ENCODE data around the gene CFAP77. TPM values are rescaled to one million over a fixed set of nuclear protein-coding genes. Genes with fewer than 3 reads are reported as not detected.

CFAP77 gene
- total and polyA plus RNA-seq, 2 of the 8 experiments (the other 6 are each of a cell fraction or from before 2014, with no cell fraction given) = 0.63 to 0.97 TPM

DNA sequence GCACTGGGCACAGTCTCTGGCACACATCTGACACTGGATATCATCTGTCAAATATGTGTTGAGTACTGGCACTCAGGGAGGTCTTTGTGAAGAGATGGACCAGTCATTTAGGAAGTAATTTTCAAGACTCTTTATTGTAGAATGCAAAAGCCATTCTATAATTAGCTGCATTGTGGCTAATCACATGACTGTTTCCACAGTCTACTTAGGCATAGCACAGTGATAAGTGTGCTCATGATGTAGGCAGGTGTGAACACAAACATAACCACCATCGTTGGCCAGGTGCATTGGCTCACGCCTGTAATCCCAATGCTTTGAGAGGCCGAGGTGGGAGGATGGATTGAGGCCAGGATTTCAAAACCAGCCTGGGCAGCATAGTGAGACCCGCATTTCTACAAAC is 62.2 kb downstream of the CFAP77 start:
- H3K27ac ChIP-seq (ENCODE audit: low read depth, low read length) = no peak overlapping the region
- H4K8ac ChIP-seq (ENCODE audit: extremely low read depth, insufficient read depth, low read length) = no peak overlapping the region
- no peak overlapping the region for H3K9ac ChIP-seq (replicated peaks in 1 of 4; ENCODE audit: extremely low read depth in 1 of 4, low read depth in 3 of 4, low read length in 3 of 4)
- H4K5ac ChIP-seq (ENCODE audit: insufficient read length, low read depth, low read length) = no peak overlapping the region
- H2BK5ac ChIP-seq (ENCODE audit: low read depth, low read length) = no peak overlapping the region
- H3K4me3 ChIP-seq (ENCODE audit: extremely low read depth in 1 of 4, insufficient read depth in 2 of 4, low read depth in 3 of 4, low read length in 4 of 4) = no peak overlapping the region
- H3K4me1 ChIP-seq (replicated peaks in 1 of 4; ENCODE audit: control insufficient read depth in 3 of 4, insufficient read depth in 4 of 4, low read length in 3 of 4) = no peaks in the 10 kb centered on the region
- CTCF ChIA-PET (ENCODE audit: partially characterized antibody) = interaction anchor here (0.7 to 1.8 kb wide), 4 partner anchors 14 to 92 kb away, joined by 3 to 9 read pairs (median 4); no protein-coding TSS in a partner anchor
- DNase-seq (ENCODE audit: low read depth in 1 of 2, low spot score in 2 of 2) = no peak
- H3K9me3 ChIP-seq (ENCODE audit: insufficient read depth in 2 of 2, low read depth in 1 of 2, low read length in 1 of 2) = no peaks in the 10 kb centered on the region
- no peak for FAIRE-seq
- no peak overlapping the region for H2BK20ac ChIP-seq (ENCODE audit: low read length)
- POLR2A ChIA-PET (ENCODE audit: partially characterized antibody) = interaction anchor here (0.6 kb wide), 1 partner anchor 351 kb away, joined by 3 read pairs; no protein-coding TSS in a partner anchor
- no peak overlapping the region for H3K23ac ChIP-seq (ENCODE audit: insufficient read length)
- H2AK5ac ChIP-seq (ENCODE audit: low read depth, low read length) = no peak overlapping the region
- H3K79me2 ChIP-seq (ENCODE audit: control insufficient read depth in 1 of 2, insufficient read depth in 2 of 2, low read length in 2 of 2) = no peaks in the 10 kb centered on the region
- H2AFZ ChIP-seq (ENCODE audit: low read length) = no peak overlapping the region
- no peaks in the 10 kb centered on the region for H3K36me3 ChIP-seq (ENCODE audit: control insufficient read depth in 2 of 4, insufficient read depth in 4 of 4, low read length in 3 of 4)
- peaks cover 0 to 1% of the 10 kb centered on the region in 2 experiments for H4K20me1 ChIP-seq (replicated peaks in 1 of 2; ENCODE audit: control insufficient read depth in 1 of 2, insufficient read depth in 2 of 2, low read length in 2 of 2)
- H2BK12ac ChIP-seq (ENCODE audit: low read depth, low read length) = no peak overlapping the region
- 80% methylated on average over 4 of the region's 4 CpGs; no CpG with 5 or more reads in 1 of the 2 experiments for WGBS, 2 experiments (ENCODE audit: extremely low coverage in 1 of 2, insufficient coverage in 1 of 2, insufficient read length in 1 of 2, insufficient replicate concordance in 2 of 2, low coverage in 1 of 2, low lambda C conversion rate in 2 of 2, missing lambda C conversion rate in 1 of 2)
- H3K23me2 ChIP-seq (ENCODE audit: low read depth, low read length) = no peaks in the 10 kb centered on the region
- H3K79me1 ChIP-seq (ENCODE audit: low read depth, low read length) = no peaks in the 10 kb centered on the region
- no peak overlapping the region for H3K56ac ChIP-seq (replicated peaks; ENCODE audit: insufficient read length, low read depth, low read length)
- no peak overlapping the region for H2BK15ac ChIP-seq (ENCODE audit: low read length)
- no peaks in the 10 kb centered on the region for H3K27me3 ChIP-seq (replicated peaks in 1 of 4; ENCODE audit: control insufficient read depth in 3 of 4, extremely low read depth in 1 of 4, insufficient read depth in 3 of 4, low read length in 3 of 4)
- H3K4me2 ChIP-seq (ENCODE audit: insufficient read depth in 1 of 2, low read depth in 2 of 2, low read length in 2 of 2) = no peak overlapping the region
- no peak overlapping the region for H3K14ac ChIP-seq (ENCODE audit: insufficient read length)
- no peak overlapping the region for H3K4ac ChIP-seq (replicated peaks; ENCODE audit: insufficient read length, low read depth, low read length)
- H4K91ac ChIP-seq (replicated peaks; ENCODE audit: insufficient read length, low read length) = no peak overlapping the region
- H3K18ac ChIP-seq (ENCODE audit: extremely low read depth, low read length) = no peak overlapping the region
- H2BK120ac ChIP-seq (replicated peaks; ENCODE audit: low read depth, low read length) = no peak overlapping the region
- no peak for TF ChIP-seq POLR2A (IDR thresholded peaks at IDR 0.05; ENCODE audit: control extremely low read depth in 1 of 2, low read depth in 2 of 2, low read length in 2 of 2)
- no peak for TF ChIP-seq ZNF274 (IDR thresholded peaks at IDR 0.05; ENCODE audit: borderline replicate concordance, extremely low read depth, low read length)
- TF ChIP-seq TEAD4 (IDR thresholded peaks at IDR 0.05; ENCODE audit: low read depth, low read length) = no peak
- TF ChIP-seq JUN (IDR thresholded peaks at IDR 0.05; ENCODE audit: low read depth, low read length) = no peak
- TF ChIP-seq, protein P1, sequence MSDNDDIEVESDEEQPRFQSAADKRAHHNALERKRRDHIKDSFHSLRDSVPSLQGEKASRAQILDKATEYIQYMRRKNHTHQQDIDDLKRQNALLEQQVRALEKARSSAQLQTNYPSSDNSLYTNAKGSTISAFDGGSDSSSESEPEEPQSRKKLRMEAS (IDR thresholded peaks at IDR 0.05) = no peak
- TF ChIP-seq, protein P2, sequence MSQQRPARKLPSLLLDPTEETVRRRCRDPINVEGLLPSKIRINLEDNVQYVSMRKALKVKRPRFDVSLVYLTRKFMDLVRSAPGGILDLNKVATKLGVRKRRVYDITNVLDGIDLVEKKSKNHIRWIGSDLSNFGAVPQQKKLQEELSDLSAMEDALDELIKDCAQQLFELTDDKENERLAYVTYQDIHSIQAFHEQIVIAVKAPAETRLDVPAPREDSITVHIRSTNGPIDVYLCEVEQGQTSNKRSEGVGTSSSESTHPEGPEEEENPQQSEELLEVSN (IDR thresholded peaks at IDR 0.05) = no peak
- TF ChIP-seq POLR2AphosphoS5 (IDR thresholded peaks at IDR 0.05; ENCODE audit: low read depth, low read length) = no peak
- no peak for TF ChIP-seq SP2 (IDR thresholded peaks at IDR 0.05; ENCODE audit: low read length)
- no peak for TF ChIP-seq SIX5 (IDR thresholded peaks at IDR 0.05; ENCODE audit: low read depth, low read length)
- TF ChIP-seq RNF2 (IDR thresholded peaks at IDR 0.05; ENCODE audit: borderline replicate concordance, low read depth, low read length, missing control alignments, poor library complexity, severe bottlenecking) = no peak
- no peak for TF ChIP-seq MAFK (IDR thresholded peaks at IDR 0.05; ENCODE audit: low read depth, low read length)
- TF ChIP-seq CTBP2 (IDR thresholded peaks at IDR 0.05; ENCODE audit: borderline replicate concordance, insufficient read depth, insufficient read length, low read length) = no peak
- no peak for TF ChIP-seq SRF (IDR thresholded peaks at IDR 0.05; ENCODE audit: low read depth, low read length)
- TF ChIP-seq RFX5 (IDR thresholded peaks at IDR 0.05; ENCODE audit: borderline replicate concordance, low read depth, low read length) = no peak

All from H1 (cell line).